HG03039 (cell line): ENCODE data around the gene COX4I1.
"Not testable (repeated sequence)": the region's sequence is repeated elsewhere in the genome, so short reads cannot be mapped to it uniquely, and the experiment has no call there.

Experiments used
- ATAC-seq: cut with Tn5 transposase; IDR thresholded peaks from one replicate; pipeline ENCODE4 v1.9.1; 2021; ENCODE audit warnings: mild to moderate bottlenecking, moderate library complexity; ENCODE audit not compliant: unreplicated experiment

The COX4I1 gene

GRCh38 chr16:85798283-85798776 is 1.2 kb upstream of the COX4I1 start:
- no peak for ATAC-seq

GRCh38 chr16:85798901-85799496 is 496 bp upstream of the COX4I1 start:
- ATAC-seq, result no peak

- peak; percentile 7 for ATAC-seq
Observed at GRCh38 chr16:85800321-85800669, 800 bp downstream of the COX4I1 start.

- no peak for ATAC-seq
Observed at GRCh38 chr16:85803570-85803969, 4.1 kb downstream of the COX4I1 start.

GRCh38 chr16:85805442-85806045 is 6.0 kb downstream of the COX4I1 start:
- no peak for ATAC-seq

GRCh38 chr16:85806539-85806938 is 7.0 kb downstream of the COX4I1 start:
- ATAC-seq, result no peak

- not testable (repeated sequence) for ATAC-seq
Observed at GRCh38 chr16:85807340-85807739, 7.8 kb downstream of the COX4I1 start.

GRCh38 chr16:85808104-85808503 is 8.6 kb downstream of the COX4I1 start:
- not testable (repeated sequence) for ATAC-seq

- no peak for ATAC-seq
Observed at GRCh38 chr16:85808926-85809325, 9.4 kb downstream of the COX4I1 start.

- no peak for ATAC-seq
Observed at GRCh38 chr16:85809645-85810044, 10.2 kb downstream of the COX4I1 start.

DNA sequence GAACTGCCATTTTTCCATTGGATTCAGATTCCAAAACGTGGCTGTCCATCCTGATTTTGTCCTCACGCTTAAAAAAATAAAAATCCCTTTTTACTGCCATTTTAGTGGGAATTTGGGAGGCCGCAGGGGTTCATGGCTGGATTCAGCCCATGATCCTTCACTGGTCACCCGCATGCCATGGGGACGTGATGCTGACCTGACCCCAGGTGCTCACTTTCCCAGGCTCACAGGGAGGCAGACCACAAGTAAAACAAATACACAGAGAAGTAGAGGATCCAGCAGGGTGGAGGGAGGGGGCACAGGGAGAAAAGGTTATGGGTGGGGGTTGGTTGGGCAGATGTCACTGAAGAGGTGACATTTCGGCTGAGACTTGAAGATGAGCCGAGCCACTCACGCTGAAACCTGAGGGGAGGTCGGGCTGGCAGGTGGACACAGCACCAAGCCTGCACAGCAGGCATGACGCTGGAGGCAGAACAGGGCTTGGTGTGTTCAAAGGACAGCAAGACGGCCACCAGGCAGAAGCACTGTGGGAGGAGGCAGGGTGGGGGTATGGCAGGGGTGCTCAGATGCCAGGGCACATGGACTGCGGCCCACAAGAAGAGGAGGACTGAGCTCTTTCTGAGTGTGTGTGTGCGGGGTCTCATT is 10.7 kb downstream of the COX4I1 start:
- ATAC-seq, result no peak

DNA sequence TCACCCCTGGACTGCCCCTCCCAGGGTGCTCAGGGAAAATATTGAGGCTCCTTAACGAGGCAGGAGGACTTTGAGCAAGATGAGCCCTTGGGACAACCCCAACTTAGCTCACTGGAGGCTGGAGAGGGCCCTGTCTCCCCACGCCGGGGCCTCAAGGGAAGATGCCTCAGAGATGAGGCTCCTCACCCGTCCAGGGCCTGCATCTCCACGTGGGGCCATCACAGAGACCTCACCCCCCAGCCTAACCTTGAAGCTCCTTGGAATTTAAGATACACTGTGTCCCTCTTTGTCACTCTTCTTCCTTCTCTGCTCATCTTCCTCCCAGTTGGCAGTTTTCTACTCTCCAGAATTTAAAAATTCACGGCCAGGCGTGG is 11.2 kb downstream of the COX4I1 start:
- ATAC-seq, result no peak

- ATAC-seq, result no peak
Observed at GRCh38 chr16:85812031-85812807, 12.7 kb downstream of the COX4I1 start.

DNA sequence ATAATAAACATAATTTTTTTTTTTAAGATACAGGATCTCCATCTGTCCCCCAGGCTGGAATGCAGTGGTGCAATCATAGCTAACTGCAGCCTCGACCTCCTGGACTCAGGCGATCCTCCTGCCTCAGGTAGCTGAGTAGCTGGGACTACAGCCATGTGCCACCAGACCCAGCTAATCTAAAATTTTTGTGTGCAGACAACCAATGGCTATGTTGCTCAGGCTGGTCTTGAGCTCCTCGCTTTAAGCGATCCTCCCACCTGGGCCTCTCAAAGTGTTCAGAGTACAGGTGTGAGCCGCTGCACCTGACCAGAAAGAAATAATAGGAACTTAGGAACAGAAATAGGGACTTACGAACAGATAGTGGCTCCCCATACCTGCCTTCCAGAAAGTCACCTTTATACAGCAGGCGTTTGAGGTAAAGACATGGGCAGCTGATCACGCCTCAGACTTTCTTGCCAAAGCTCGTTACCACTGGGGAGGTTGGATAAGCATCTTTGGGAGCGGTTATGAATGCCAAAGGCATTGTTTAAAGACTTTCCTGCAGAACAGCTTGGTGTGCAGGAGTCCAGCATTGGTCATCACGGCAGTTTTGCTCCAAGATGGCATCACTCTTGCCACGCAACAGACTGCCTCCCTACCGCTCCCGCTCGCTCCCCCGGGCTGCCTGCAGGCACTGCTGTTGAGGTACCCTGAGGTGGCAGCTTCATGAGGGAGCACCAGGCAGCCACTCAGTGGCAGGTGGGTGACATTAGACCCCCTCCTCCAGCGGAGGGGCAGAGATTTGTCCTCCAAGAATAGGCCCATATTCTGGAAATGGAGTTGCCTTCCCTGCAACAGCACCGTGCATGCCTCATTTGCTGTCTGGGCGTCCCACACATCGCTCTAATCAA is 13.6 kb downstream of the COX4I1 start:
- ATAC-seq, result no peak

GRCh38 chr16:85816159-85816558 is 16.7 kb downstream of the COX4I1 start:
- no peak for ATAC-seq

- ATAC-seq, result not testable (repeated sequence)
Observed at GRCh38 chr16:85817195-85817594, 17.7 kb downstream of the COX4I1 start.

GRCh38 chr16:85819245-85819644 is 19.8 kb downstream of the COX4I1 start:
- ATAC-seq, result no peak

DNA sequence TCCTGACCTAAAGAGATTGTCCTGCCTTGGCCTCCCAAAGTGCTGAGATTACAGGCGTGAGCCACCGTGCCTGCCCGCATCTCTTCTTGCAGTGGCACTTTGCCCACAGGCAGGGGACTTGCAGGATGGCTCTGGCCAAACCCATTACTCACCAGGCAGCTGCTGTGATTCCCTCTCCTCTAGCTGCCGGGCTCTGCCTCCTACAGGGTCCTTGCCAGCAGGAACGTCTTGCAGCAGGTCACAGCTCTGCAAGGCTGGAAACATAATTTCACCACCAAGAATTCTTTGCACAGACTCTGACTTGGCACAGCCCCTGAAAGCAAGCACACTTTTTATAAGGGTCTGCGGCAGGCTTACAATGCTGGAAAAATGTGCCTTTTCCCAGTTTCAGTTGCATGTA is 20.3 kb downstream of the COX4I1 start:
- ATAC-seq, result no peak

- no peak for ATAC-seq
Observed at GRCh38 chr16:85820604-85821372, 21.3 kb downstream of the COX4I1 start.
